MCF 10A (cell line): ENCODE measurements around the gene TPT1. TPM values are rescaled to one million over a fixed set of nuclear protein-coding genes. Genes with fewer than 3 reads are reported as not detected.

Experiments used
- BruUV-seq: library from RNA; stranded (reverse); fragments of 400-500 nt; replicated peaks from 2 replicates; lab custom pipeline; 2021; lab: Mats Ljungman, UMichigan
- CTCF ChIA-PET: fragments of 300-600 bp; sonication (Branson Sonifier 250); formaldehyde crosslinking; extraction: SDS; loops from one replicate; lab custom pipeline; 2021; ENCODE audit warnings: antibody characterized with exemption, inconsistent platforms; lab: Yijun Ruan, JAX
- POLR2A ChIA-PET: fragments of 300-600, 350-650 bp; sonication (Branson Sonifier 250); formaldehyde crosslinking; extraction: SDS; loops from one replicate; lab custom pipeline; 2020; ENCODE audit warnings: antibody characterized with exemption, inconsistent platforms; lab: Yijun Ruan, JAX
- DNase-seq: peaks from one replicate; pipeline ENCODE4 v3.0.0-alpha.2; 2018; ENCODE audit not compliant: unreplicated experiment
- H3K27ac Mint-ChIP-seq: one replicate; pipeline ENCODE4 v1.8.0; 2022; ENCODE audit warnings: mild to moderate bottlenecking, low read depth, mixed read lengths; ENCODE audit not compliant: unreplicated experiment
- H3K27me3 Mint-ChIP-seq: one replicate; pipeline ENCODE4 v1.8.0; 2022; ENCODE audit warnings: mixed read lengths; ENCODE audit not compliant: insufficient read depth, unreplicated experiment
- H3K36me3 Mint-ChIP-seq: one replicate; pipeline ENCODE4 v1.8.0; 2022; ENCODE audit warnings: mild to moderate bottlenecking, moderate library complexity, mixed read lengths; ENCODE audit not compliant: insufficient read depth, unreplicated experiment
- H3K4me1 Mint-ChIP-seq: one replicate; pipeline ENCODE4 v1.8.0; 2022; ENCODE audit warnings: mixed read lengths; ENCODE audit not compliant: insufficient read depth, unreplicated experiment
- H3K4me3 Mint-ChIP-seq: one replicate; pipeline ENCODE4 v1.8.0; 2022; ENCODE audit warnings: mild to moderate bottlenecking, moderate library complexity, mixed read lengths; ENCODE audit not compliant: unreplicated experiment
- H3K9me3 Mint-ChIP-seq: one replicate; pipeline ENCODE4 v1.8.0; 2022; ENCODE audit warnings: mixed read lengths; ENCODE audit not compliant: unreplicated experiment
- intact Hi-C: fragments of 100-400 bp; cut with micrococcal nuclease; formaldehyde crosslinking; loops from 2 replicates; pipeline ENCODE4 v1.14.1; 2022
- total RNA-seq: library from RNA; stranded (reverse); gene quantifications from 2 replicates; pipeline ENCODE4 v1.2.3, GENCODE V29; 2022
- TF ChIP-seq, protein P1 (sequence below): fragments of 200-600 bp; IDR thresholded peaks from one replicate; pipeline ENCODE4 v1.8.0; 2022; ENCODE audit warnings: antibody characterized with exemption, mild to moderate bottlenecking; ENCODE audit not compliant: unreplicated experiment

Gene TPT1
- total RNA-seq, 1 experiment from 2014 or later: 4,896 TPM

DNA sequence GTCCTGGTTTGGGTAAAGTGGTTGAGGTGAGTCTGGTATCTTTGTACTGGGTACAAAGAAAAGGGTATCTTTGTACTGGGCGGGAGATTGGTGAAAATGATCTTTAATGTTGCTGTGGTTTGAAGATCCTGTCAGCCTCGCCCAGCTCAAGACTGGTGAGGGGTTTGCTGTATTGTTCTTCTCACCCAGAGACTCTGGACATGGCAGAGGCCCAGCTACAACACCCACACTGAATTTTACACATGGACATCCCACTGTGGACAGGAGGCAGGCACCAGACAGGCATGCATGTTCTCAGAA is 42.8 kb downstream of the TPT1 start:
- Mint-ChIP-seq H3K27ac (no peak overlapping the region), H3K9me3 (no peaks in the 10 kb centered on the region), H3K36me3 (peaks cover 13% of the 10 kb centered on the region), H3K27me3 (no peaks in the 10 kb centered on the region), H3K4me3 (no peak overlapping the region), H3K4me1 (no peaks in the 10 kb centered on the region)
- intact Hi-C loops: no loop called here
- POLR2A ChIA-PET: interaction anchor here (0.7 to 1.3 kb wide), 5 partner anchors 9 to 289 kb away, joined by 3 to 4 read pairs (median 3); no protein-coding TSS in a partner anchor
- no TSS peak for BruUV-seq
- CTCF ChIA-PET: interaction anchor here (0.9 to 1.1 kb wide), 4 partner anchors 10 to 252 kb away, joined by 3 to 5 read pairs (median 3); no protein-coding TSS in a partner anchor
- TF ChIP-seq, protein P1, sequence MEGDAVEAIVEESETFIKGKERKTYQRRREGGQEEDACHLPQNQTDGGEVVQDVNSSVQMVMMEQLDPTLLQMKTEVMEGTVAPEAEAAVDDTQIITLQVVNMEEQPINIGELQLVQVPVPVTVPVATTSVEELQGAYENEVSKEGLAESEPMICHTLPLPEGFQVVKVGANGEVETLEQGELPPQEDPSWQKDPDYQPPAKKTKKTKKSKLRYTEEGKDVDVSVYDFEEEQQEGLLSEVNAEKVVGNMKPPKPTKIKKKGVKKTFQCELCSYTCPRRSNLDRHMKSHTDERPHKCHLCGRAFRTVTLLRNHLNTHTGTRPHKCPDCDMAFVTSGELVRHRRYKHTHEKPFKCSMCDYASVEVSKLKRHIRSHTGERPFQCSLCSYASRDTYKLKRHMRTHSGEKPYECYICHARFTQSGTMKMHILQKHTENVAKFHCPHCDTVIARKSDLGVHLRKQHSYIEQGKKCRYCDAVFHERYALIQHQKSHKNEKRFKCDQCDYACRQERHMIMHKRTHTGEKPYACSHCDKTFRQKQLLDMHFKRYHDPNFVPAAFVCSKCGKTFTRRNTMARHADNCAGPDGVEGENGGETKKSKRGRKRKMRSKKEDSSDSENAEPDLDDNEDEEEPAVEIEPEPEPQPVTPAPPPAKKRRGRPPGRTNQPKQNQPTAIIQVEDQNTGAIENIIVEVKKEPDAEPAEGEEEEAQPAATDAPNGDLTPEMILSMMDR: no peak
- no peak for DNase-seq

DNA sequence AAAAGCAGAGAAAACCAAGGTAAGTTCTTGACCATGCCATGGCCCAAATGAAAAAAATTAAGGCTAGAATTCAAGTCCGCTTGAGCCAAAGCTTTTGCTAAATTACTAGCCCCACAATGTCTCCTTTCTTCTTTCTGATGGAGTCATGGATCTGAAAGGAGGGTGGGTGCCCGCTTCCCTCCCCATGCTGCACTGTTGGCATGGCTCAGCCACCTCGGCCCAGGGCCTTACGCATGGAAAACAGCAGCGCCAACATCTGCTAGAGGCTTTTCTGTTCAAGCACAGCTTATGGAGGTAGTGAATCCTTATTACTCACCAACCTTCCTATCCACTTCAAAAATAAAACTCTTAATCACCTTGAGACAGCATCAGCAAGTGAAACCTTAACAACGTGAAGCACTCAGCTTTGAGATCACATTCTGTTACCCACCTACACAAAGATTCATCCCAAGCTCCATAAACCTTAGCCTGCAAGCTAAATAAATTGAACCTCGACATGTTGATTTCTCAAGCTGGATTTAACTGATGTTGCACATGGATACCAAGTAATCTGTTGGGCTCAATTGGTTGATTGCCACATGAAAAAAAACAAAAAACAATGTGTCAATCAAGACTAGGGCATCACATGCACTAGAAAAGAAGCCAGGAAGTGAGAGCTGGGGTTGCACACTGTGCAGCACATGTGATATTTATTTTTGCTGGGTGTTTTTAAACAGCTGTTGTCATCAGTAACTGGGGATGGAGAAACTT is 43.4 kb downstream of the TPT1 start:
- no peak for DNase-seq
- H3K9me3 Mint-ChIP-seq: no peaks in the 10 kb centered on the region
- no peak overlapping the region for H3K27ac Mint-ChIP-seq
- no peaks in the 10 kb centered on the region for H3K27me3 Mint-ChIP-seq
- no TSS peak for BruUV-seq
- POLR2A ChIA-PET: interaction anchor here (0.7 to 1.3 kb wide), 7 partner anchors 8 to 289 kb away, joined by 3 to 4 read pairs (median 3); no protein-coding TSS in a partner anchor
- intact Hi-C loops: no loop called here
- H3K4me3 Mint-ChIP-seq: no peak overlapping the region
- H3K36me3 Mint-ChIP-seq: peaks cover 13% of the 10 kb centered on the region
- CTCF ChIA-PET: interaction anchor here (0.9 to 1.1 kb wide), 4 partner anchors 11 to 251 kb away, joined by 3 to 5 read pairs (median 3); no protein-coding TSS in a partner anchor
- TF ChIP-seq, protein P1: no peak
- H3K4me1 Mint-ChIP-seq: no peaks in the 10 kb centered on the region

DNA sequence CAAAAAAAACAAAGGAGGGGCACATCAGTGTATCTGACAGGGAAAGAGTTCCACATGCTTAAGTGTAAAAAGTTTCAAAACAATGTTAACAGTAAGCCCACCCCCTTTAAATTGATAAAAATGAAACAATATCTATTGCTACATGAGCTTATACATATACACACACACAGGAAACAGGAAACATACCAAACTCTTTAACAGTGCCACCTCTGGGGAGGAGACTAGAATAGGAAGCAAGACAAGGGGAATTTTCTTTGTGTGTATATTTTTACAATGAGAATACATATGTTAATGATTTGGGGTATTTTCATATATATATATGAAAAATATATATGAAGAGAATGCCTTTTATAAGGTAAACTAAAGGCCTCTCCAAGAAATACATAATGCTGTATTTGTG is 44.7 kb downstream of the TPT1 start:
- peak overlapping the region; percentile 66 for H3K27ac Mint-ChIP-seq
- peaks cover 18% of the 10 kb centered on the region for H3K36me3 Mint-ChIP-seq
- BruUV-seq: no TSS peak
- H3K4me1 Mint-ChIP-seq: peaks cover 13% of the 10 kb centered on the region
- TF ChIP-seq, protein P1: no peak
- no peak for DNase-seq
- no peaks in the 10 kb centered on the region for H3K9me3 Mint-ChIP-seq
- CTCF ChIA-PET: interaction anchor here (0.9 kb wide), 1 partner anchor 249 kb away, joined by 4 read pairs; no protein-coding TSS in a partner anchor
- POLR2A ChIA-PET: no interaction called here
- intact Hi-C loops: no loop called here
- H3K4me3 Mint-ChIP-seq: no peak overlapping the region
- H3K27me3 Mint-ChIP-seq: no peaks in the 10 kb centered on the region

DNA sequence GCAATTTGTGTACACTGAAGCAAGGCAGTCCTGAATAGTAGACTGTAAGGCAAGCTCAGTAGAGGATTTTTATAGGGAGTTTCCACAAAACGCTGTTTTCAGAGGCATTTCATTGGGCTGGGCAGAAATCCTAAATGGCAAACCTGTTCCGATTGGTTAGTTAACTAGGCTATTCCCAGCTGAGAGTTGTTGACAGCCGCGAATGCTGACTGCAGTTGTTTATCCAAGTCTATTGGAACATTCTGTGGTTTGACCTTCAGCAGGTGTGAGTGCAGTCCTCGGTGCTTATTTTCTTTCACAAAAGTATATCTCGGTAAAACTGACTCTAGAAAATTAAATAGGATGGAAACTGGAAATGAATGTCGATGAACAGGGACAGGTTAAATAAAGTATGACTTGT is 45.4 kb downstream of the TPT1 start:
- Mint-ChIP-seq H3K4me1 (peaks cover 13% of the 10 kb centered on the region), H3K9me3 (no peaks in the 10 kb centered on the region), H3K27ac (no peak overlapping the region), H3K4me3 (no peak overlapping the region), H3K27me3 (no peaks in the 10 kb centered on the region), H3K36me3 (peaks cover 16% of the 10 kb centered on the region)
- ChIA-PET CTCF (interaction anchor here (0.6 to 0.9 kb wide), 3 partner anchors 12 to 248 kb away, joined by 3 to 4 read pairs (median 4); no protein-coding TSS in a partner anchor), POLR2A (interaction anchor here (0.6 kb wide), 1 partner anchor 1443 kb away, joined by 3 read pairs; no protein-coding TSS in a partner anchor)
- TF ChIP-seq, protein P1: no peak
- intact Hi-C loops: no loop called here
- DNase-seq: no peak
- BruUV-seq: no TSS peak
